ENCODE measurements around the gene FGFR2. TPM values are rescaled to one million over a fixed set of nuclear protein-coding genes. Genes with fewer than 3 reads are reported as not detected.

Gene FGFR2
- total and polyA plus RNA-seq, 2 of the 4 experiments (the other 2 are of a cell fraction), result not detected

- ChIA-PET POLR2A (ENCODE audit: unreplicated experiment) (no interaction called here), CTCF (no interaction called here)
- intact Hi-C loops (cut with micrococcal nuclease), result no loop called here
- WGBS, 2 experiments (ENCODE audit: extremely low coverage in 2 of 2, insufficient read length in 1 of 2), result no CpG with 5 or more reads among the region's 8 CpGs
- no peak overlapping the region for H3K4me2 ChIP-seq (ENCODE audit: low read depth, low read length)
- H3K9ac ChIP-seq (ENCODE audit: low read depth, low read length), result no peak overlapping the region
- H3K9me3 ChIP-seq (ENCODE audit: control insufficient read depth, insufficient read depth, low read length), result peaks cover 44% of the 10 kb centered on the region
- no peak overlapping the region for H2AK5ac ChIP-seq (ENCODE audit: low read depth, low read length)
- in situ Hi-C loops (cut with MboI; ENCODE audit: low sequenced_read_pairs), result no loop called here
- dilution Hi-C loops (cut with HindIII; ENCODE audit: low sequenced_read_pairs, unreplicated experiment), result no loop called here
- H3K18ac ChIP-seq (ENCODE audit: low read depth, low read length), result no peak overlapping the region
- H3K79me1 ChIP-seq (ENCODE audit: low read depth in 1 of 2, low read length in 2 of 2), result no peaks in the 10 kb centered on the region
- no peak for TF ChIP-seq MAFK (IDR thresholded peaks at IDR 0.05; ENCODE audit: low read depth, low read length)
- no peak for TF ChIP-seq FOS (IDR thresholded peaks at IDR 0.05; ENCODE audit: low read depth, low read length)
- no peak for TF ChIP-seq ELK1 (IDR thresholded peaks at IDR 0.05; ENCODE audit: borderline replicate concordance, low read depth, low read length)
- no peak for TF ChIP-seq RAD21 (IDR thresholded peaks at IDR 0.05; ENCODE audit: low read length)
- H4K5ac ChIP-seq (ENCODE audit: low read depth, low read length), result no peak overlapping the region
- no peak overlapping the region for H3K4ac ChIP-seq (ENCODE audit: low read depth, low read length)
- H3K14ac ChIP-seq (replicated peaks; ENCODE audit: low read depth, low read length), result no peak overlapping the region
- H4K91ac ChIP-seq (ENCODE audit: insufficient read depth, low read depth, low read length), result no peak overlapping the region
- no peak overlapping the region for H2AK9ac ChIP-seq (replicated peaks; ENCODE audit: low read depth, low read length, poor library complexity)
- ATAC-seq (ENCODE audit: low read depth), result no peak
- H4K8ac ChIP-seq (ENCODE audit: low read depth in 2 of 2, low read length in 2 of 2), result no peak overlapping the region
- no peak for DNase-seq
- no peak overlapping the region for H2BK20ac ChIP-seq (ENCODE audit: low read depth, low read length)
- no peaks in the 10 kb centered on the region for H3K4me1 ChIP-seq (ENCODE audit: control insufficient read depth, insufficient read depth, low read length)
- no peak overlapping the region for H3K56ac ChIP-seq (ENCODE audit: extremely low read depth, insufficient read depth, low read length)
- no peak overlapping the region for H2BK120ac ChIP-seq (ENCODE audit: low read depth, low read length)
- H2BK5ac ChIP-seq (ENCODE audit: low read depth, low read length, poor library complexity, severe bottlenecking), result no peak overlapping the region
- H2BK15ac ChIP-seq (ENCODE audit: low read depth, low read length), result no peak overlapping the region
- no peaks in the 10 kb centered on the region for H3K27me3 ChIP-seq (ENCODE audit: control insufficient read depth, insufficient read depth, low read length)
- H4K20me1 ChIP-seq (ENCODE audit: insufficient read depth, low read length), result no peaks in the 10 kb centered on the region
- no peak overlapping the region for H3K23ac ChIP-seq (ENCODE audit: low read depth, low read length)
- no peak overlapping the region for H3K4me3 ChIP-seq (ENCODE audit: insufficient read depth, low read depth, low read length)
- no TSS peak for BruUV-seq (replicated peaks)
- no peaks in the 10 kb centered on the region for H3K36me3 ChIP-seq (ENCODE audit: control insufficient read depth, insufficient read depth, low read length)
- no peak overlapping the region for H2AFZ ChIP-seq (replicated peaks; ENCODE audit: low read length, poor library complexity)
- no peak overlapping the region for H3K27ac ChIP-seq (ENCODE audit: insufficient read depth, low read length)
- H3K9me1 ChIP-seq (ENCODE audit: insufficient read depth, low read length), result no peaks in the 10 kb centered on the region
Measured at GRCh38 chr10:121468726-121469125, 129.5 kb downstream of the FGFR2 start.

Data from IMR-90 (cell line).